SU-DHL-6 (cell line): Measurements from ENCODE around the gene SRCAP.

Experiments used
- CTCF ChIP-seq: fragments of 200-600 bp; sonication (generic); IDR thresholded peaks from one replicate; pipeline ENCODE4 v1.5.1; 2017; ENCODE audit warnings: antibody characterized with exemption, mild to moderate bottlenecking, low read length, moderate library complexity; ENCODE audit not compliant: insufficient read depth, poor library complexity, severe bottlenecking
- EZH2phosphoT487 ChIP-seq: fragments of 200-600 bp; sonication (generic), shearing (Covaris generic); conservative IDR thresholded peaks from 2 replicates; pipeline ENCODE4 v1.6.1; 2018; ENCODE audit warnings: mild to moderate bottlenecking, antibody characterized with exemption, low read length, moderate library complexity, mixed read lengths

GRCh38 chr16:30706046-30706445, 7.1 kb downstream of the SRCAP start:
- TF ChIP-seq CTCF, result no peak
- TF ChIP-seq EZH2phosphoT487, result no peak
